DOHH2 (cell line): Measurements from ENCODE around the gene DERA.

ENCODE experiments used
- EZH2phosphoT487 ChIP-seq: fragments of 200-600 bp; sonication (generic); IDR thresholded peaks from 2 replicates; pipeline ENCODE4 v1.6.1; 2017; ENCODE audit warnings: borderline replicate concordance, mild to moderate bottlenecking, antibody characterized with exemption, low read length, moderate library complexity, mixed read lengths
- TF ChIP-seq, protein P1 (sequence below): fragments of 200-600 bp; sonication (generic); IDR thresholded peaks from one replicate; pipeline ENCODE4 v1.5.1; 2014; ENCODE audit warnings: antibody characterized with exemption, mild to moderate bottlenecking, low read depth, low read length; ENCODE audit not compliant: poor library complexity, severe bottlenecking

DNA sequence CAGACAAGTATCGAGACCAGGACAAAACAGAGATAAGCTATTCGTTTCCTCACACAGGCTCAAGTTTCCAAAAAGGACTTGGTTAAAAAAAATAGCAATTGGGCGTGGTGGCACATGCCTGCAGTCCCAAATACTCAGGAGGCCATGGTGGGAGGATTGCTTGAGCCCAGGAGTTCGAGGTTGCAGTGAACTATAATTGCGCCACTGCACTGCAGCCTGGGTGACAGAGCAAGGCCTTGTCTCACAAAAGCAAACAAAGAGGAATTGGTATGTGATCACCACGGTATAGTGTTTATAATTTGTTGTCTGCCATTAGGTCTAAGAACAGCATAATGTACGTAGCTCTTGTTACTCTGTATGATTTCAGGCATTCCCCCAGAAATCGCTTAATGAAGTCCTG, 175.3 kb downstream of the DERA start:
- TF ChIP-seq, protein P1, sequence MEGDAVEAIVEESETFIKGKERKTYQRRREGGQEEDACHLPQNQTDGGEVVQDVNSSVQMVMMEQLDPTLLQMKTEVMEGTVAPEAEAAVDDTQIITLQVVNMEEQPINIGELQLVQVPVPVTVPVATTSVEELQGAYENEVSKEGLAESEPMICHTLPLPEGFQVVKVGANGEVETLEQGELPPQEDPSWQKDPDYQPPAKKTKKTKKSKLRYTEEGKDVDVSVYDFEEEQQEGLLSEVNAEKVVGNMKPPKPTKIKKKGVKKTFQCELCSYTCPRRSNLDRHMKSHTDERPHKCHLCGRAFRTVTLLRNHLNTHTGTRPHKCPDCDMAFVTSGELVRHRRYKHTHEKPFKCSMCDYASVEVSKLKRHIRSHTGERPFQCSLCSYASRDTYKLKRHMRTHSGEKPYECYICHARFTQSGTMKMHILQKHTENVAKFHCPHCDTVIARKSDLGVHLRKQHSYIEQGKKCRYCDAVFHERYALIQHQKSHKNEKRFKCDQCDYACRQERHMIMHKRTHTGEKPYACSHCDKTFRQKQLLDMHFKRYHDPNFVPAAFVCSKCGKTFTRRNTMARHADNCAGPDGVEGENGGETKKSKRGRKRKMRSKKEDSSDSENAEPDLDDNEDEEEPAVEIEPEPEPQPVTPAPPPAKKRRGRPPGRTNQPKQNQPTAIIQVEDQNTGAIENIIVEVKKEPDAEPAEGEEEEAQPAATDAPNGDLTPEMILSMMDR: no peak
- TF ChIP-seq EZH2phosphoT487: no peak
